PC-9 (cell line): ENCODE data around the gene CACNA1G.

Experiments
- CTCF ChIP-seq: fragments of 200-600 bp; sonication (generic); conservative IDR thresholded peaks from 2 replicates; pipeline ENCODE4 v1.6.1; 2017; ENCODE audit warnings: mixed run types, antibody characterized with exemption, mild to moderate bottlenecking, moderate library complexity
- EZH2 ChIP-seq: fragments of 200-600 bp; sonication (generic); IDR thresholded peaks from 2 replicates; pipeline ENCODE4 v1.8.0; 2017; ENCODE audit warnings: antibody characterized with exemption, low read depth

GRCh38 chr17:50621574-50622031 is 61.1 kb downstream of the CACNA1G start:
- TF ChIP-seq EZH2, result no peak
- TF ChIP-seq CTCF, result no peak
